ENCODE results near the gene SNCG.
"Not testable (repeated sequence)": the region's sequence is repeated elsewhere in the genome, so short reads cannot be mapped to it uniquely, and the experiment has no call there.

Gene SNCG

GRCh38 chr10:86979977-86980448 is 21.6 kb downstream of the SNCG start:
- no peak for DNase-seq

GRCh38 chr10:86981020-86981419 is 22.6 kb downstream of the SNCG start:
- not testable (repeated sequence) for DNase-seq

DNA sequence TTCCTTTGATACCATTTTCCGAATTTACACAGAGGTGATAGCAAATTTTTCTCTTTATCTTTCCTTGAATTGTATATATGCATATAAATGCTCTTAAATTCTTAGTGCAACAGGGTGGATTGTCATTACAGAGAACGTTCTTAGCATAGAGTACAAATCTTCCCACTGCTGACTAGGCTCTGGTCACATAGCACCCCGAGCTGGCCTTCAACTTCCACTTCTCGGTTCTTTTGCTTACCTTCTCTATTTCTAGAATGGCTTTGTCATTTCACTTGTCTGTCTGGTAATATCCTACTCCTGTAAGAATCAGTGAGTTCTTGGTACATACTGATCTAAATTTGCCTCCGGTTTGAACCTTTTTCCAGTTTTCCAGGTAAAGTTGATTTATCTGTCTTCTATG is 23.3 kb downstream of the SNCG start:
- DNase-seq: no peak

- not testable (repeated sequence) for DNase-seq
These were observed 26.1 kb downstream of the SNCG start for GRCh38 chr10:86984498-86984897.

DNA sequence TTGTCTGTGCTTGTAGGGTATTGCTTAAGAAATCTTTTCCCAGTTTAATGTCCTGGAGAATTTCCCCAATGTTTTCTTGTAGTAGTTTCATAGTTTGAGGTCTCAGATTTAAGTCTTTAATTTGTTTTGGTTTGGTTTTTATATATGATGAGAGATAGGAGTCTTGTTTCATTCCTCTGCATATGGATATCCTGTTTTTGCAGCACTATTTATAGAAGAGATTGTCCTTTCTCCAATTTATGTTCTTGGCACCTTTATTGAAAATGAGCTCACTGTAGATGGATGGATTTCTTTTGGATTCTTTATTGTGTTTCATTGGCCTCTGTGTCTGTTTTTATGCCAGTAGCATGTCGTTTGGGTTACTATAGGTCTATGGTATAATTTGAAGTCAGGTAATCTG is 30.1 kb downstream of the SNCG start:
- no peak for DNase-seq

DNA sequence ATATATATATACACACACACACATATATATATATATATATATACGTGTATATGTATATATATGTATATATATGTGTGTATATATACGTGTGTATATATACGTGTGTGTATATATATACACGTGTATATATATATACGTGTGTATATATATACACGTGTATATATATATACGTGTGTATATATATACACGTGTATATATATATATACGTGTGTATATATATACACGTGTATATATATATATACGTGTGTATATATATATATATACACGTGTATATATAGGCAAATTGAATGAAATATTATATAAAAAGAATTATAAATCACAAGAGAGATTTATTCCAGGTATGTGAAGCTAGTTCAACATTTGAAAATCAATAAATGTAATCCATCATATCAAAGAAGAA is 33.0 kb downstream of the SNCG start:
- not testable (repeated sequence) for DNase-seq

DNA sequence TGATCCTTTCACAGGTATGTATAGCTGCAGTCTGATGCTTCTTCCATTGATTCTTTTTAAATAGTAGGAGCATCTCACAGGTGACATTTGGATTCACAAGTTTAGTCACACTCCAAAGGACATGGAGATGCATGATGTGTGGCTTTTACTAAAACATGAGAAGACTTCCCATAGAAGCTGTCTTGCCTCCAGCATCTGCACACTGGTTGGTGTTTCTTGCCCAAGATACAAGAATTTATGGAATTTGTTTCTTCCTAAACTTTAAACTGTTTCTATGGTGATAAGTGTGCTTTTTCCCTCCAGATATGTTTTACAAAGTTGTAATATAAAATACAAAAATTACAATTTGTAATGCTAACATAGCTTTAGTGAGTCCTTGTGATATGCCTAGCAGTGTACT is 34.1 kb downstream of the SNCG start:
- no peak for DNase-seq

DNA sequence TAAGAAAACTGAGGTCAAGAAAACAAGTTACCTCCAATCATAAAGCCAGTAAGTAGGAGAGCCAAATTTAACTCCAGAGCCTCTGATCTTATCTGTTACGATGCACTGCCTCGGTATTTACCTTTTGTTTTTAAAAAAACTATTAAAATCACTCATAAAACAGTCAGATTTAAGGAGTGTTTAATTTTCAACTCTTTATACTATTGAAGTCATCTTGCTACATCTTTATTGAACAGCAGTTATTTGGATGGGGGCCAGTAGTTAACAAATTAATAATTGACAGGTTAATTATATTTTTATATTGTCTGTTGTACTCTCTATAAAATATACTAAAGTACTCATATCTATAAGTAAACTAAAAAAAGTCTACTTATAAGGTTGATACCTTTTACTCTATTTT is 34.5 kb downstream of the SNCG start:
- no peak for DNase-seq

- DNase-seq: not testable (repeated sequence)
These were observed 41.5 kb downstream of the SNCG start for GRCh38 chr10:86999802-87000403.

- DNase-seq: no peak
These were observed 42.1 kb downstream of the SNCG start for GRCh38 chr10:87000491-87000890.

GRCh38 chr10:87007124-87007523 is 48.7 kb downstream of the SNCG start:
- DNase-seq: not testable (repeated sequence)

DNA sequence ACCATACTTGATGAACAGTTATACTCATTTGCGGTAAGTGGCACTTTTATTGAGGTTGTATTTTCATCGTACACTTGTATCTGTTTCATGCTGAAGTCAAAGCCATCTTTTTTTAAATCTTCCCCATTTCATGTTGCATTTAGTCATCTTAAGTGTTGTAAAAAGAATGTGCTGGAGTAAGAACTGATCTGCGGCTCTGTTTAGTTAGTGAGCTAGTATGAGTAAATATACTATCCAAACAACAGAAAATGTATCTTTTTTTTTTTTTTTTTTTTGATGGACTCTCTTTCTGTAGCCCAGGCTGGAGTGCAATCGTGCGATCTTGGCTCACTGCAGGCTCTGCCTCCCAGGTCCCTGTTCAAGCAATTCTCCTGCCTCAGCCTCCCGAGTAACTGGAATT is 49.3 kb downstream of the SNCG start:
- not testable (repeated sequence) for DNase-seq

GRCh38 chr10:87008303-87008702 is 49.9 kb downstream of the SNCG start:
- DNase-seq: not testable (repeated sequence)

GRCh38 chr10:87009134-87009696 is 50.8 kb downstream of the SNCG start:
- not testable (repeated sequence) for DNase-seq

Measured in kidney glomerular epithelial cell (primary cell).